MM.1S (cell line): ENCODE data around the gene ST7.

ENCODE experiments used
- DNase-seq: peaks from one replicate; pipeline ENCODE4 v3.0.0-alpha.2; 2015
- H2AFZ ChIP-seq: fragments of 300-600 bp; sonication (generic); 2 replicates; pipeline ENCODE4 v1.6.0; 2016; ENCODE audit warnings: antibody characterized with exemption, low read length
- H3F3A ChIP-seq: fragments of 300-600 bp; sonication (generic); 2 replicates; pipeline ENCODE4 v1.6.1; 2016; ENCODE audit warnings: mild to moderate bottlenecking, antibody characterized with exemption, low read length, moderate library complexity, mixed read lengths; ENCODE audit not compliant: insufficient read depth
- H3K27ac ChIP-seq: fragments of 300-600 bp; sonication (generic); 2 replicates; pipeline ENCODE4 v1.5.1; 2016; ENCODE audit warnings: mild to moderate bottlenecking, low read length
- H3K27me3 ChIP-seq: fragments of 300-600 bp; sonication (generic); replicated peaks from 2 replicates; pipeline ENCODE4 v1.6.0; 2016; ENCODE audit warnings: low read length; ENCODE audit not compliant: insufficient read depth
- H3K36me3 ChIP-seq: fragments of 300-600 bp; sonication (generic); replicated peaks from 2 replicates; pipeline ENCODE4 v1.6.1; 2016; ENCODE audit warnings: mild to moderate bottlenecking, low read length, mixed read lengths; ENCODE audit not compliant: insufficient read depth
- H3K4me1 ChIP-seq: fragments of 300-600 bp; sonication (generic); 2 replicates; pipeline ENCODE4 v1.6.1; 2016; ENCODE audit warnings: low read length, mixed read lengths
- H3K4me2 ChIP-seq: fragments of 300-600 bp; sonication (generic); 2 replicates; pipeline ENCODE4 v1.6.0; 2016; ENCODE audit warnings: low read depth, low read length
- H3K4me3 ChIP-seq: fragments of 300-600 bp; sonication (generic); 2 replicates; pipeline ENCODE4 v1.5.1; 2016; ENCODE audit warnings: low read length, mixed read lengths
- H3K79me2 ChIP-seq: fragments of 300-600 bp; sonication (generic); 2 replicates; pipeline ENCODE4 v1.6.1; 2016; ENCODE audit warnings: mixed run types, low read length, mixed read lengths
- H3K9ac ChIP-seq: fragments of 300-600 bp; sonication (generic); 2 replicates; pipeline ENCODE4 v1.6.1; 2016; ENCODE audit warnings: low read length, mixed read lengths
- H3K9me2 ChIP-seq: fragments of 300-600 bp; sonication (generic); replicated peaks from 2 replicates; pipeline ENCODE4 v1.6.1; 2016; ENCODE audit warnings: mild to moderate bottlenecking, low read length, mixed read lengths; ENCODE audit not compliant: insufficient read depth
- H3K9me3 ChIP-seq: fragments of 300-600 bp; sonication (generic); replicated peaks from 2 replicates; pipeline ENCODE4 v1.6.1; 2016; ENCODE audit warnings: mild to moderate bottlenecking, low read length, mixed read lengths; ENCODE audit not compliant: insufficient read depth
- H4K20me1 ChIP-seq: fragments of 300-600 bp; sonication (generic); 2 replicates; pipeline ENCODE4 v1.6.1; 2016; ENCODE audit warnings: mild to moderate bottlenecking, low read length, moderate library complexity, mixed read lengths; ENCODE audit not compliant: insufficient read depth
- EZH2 ChIP-seq: fragments of 300-600 bp; sonication (generic); optimal IDR thresholded peaks from 2 replicates; pipeline ENCODE3; 2017; ENCODE audit warnings: low read depth, mild to moderate bottlenecking, antibody characterized with exemption, low read length, mixed read lengths
- EZH2phosphoT487 ChIP-seq: fragments of 300-600 bp; sonication (generic); IDR thresholded peaks from 2 replicates; pipeline ENCODE4 v1.6.1; 2018; ENCODE audit warnings: antibody characterized with exemption, low read length
- TF ChIP-seq, protein P1 (sequence below): fragments of 300-600 bp; sonication (generic); IDR thresholded peaks from 2 replicates; pipeline ENCODE4 v1.5.1; 2016; ENCODE audit warnings: antibody characterized with exemption, low read length, mixed read lengths

ST7 gene

DNA sequence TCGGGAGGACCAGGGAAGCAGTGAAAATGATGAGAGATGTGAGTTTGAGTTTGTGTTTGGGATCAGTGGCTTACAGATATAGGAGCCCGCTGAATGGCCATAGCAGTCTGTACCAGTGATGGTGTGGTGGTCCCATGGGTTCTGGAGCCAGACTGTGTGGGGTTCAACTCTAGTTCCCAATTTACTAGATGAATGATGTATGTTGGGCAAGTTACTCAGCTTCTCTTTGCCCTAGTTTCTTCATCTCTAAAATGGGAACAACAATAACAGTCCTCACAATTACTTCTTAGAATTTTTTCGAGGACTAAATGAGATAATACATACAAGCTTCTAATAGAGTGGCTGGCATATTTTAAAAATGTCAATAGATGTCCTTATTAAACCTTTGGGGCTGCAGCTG lies 185.2 kb downstream of the ST7 start:
- H3K79me2 ChIP-seq, result no peaks in the 10 kb centered on the region
- H3K4me1 ChIP-seq, result no peaks in the 10 kb centered on the region; the same call in 1 of the 2 replicates
- no peak overlapping the region for H2AFZ ChIP-seq
- H3K36me3 ChIP-seq, result no peaks in the 10 kb centered on the region
- H3F3A ChIP-seq, result no peaks in the 10 kb centered on the region
- H3K4me2 ChIP-seq, result no peak overlapping the region
- no peak for DNase-seq
- no peaks in the 10 kb centered on the region for H3K9me2 ChIP-seq
- no peak overlapping the region for H3K9ac ChIP-seq
- no peaks in the 10 kb centered on the region for H3K9me3 ChIP-seq
- TF ChIP-seq, protein P1, sequence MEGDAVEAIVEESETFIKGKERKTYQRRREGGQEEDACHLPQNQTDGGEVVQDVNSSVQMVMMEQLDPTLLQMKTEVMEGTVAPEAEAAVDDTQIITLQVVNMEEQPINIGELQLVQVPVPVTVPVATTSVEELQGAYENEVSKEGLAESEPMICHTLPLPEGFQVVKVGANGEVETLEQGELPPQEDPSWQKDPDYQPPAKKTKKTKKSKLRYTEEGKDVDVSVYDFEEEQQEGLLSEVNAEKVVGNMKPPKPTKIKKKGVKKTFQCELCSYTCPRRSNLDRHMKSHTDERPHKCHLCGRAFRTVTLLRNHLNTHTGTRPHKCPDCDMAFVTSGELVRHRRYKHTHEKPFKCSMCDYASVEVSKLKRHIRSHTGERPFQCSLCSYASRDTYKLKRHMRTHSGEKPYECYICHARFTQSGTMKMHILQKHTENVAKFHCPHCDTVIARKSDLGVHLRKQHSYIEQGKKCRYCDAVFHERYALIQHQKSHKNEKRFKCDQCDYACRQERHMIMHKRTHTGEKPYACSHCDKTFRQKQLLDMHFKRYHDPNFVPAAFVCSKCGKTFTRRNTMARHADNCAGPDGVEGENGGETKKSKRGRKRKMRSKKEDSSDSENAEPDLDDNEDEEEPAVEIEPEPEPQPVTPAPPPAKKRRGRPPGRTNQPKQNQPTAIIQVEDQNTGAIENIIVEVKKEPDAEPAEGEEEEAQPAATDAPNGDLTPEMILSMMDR, result no peak
- H3K27me3 ChIP-seq, result no peaks in the 10 kb centered on the region
- no peak overlapping the region for H3K4me3 ChIP-seq
- no peaks in the 10 kb centered on the region for H4K20me1 ChIP-seq
- no peak overlapping the region for H3K27ac ChIP-seq

DNA sequence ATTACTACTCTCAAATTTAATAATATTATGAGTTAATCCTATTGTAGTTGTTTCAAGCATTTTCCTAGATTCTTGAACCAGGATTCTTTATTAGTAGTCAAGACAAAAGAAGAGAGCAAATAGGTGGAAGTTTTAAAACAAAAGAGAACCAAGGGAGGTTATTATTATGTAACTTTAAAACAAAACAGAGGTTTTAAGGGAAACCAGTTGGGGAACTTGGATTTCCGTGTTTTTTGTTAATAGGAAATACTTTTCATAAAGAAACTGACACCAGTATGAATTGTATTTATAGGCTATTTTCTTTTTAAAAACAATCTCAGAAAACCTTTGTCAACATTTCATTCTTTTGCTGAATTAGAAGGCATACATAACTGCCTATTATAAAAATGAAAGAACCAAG lies 185.7 kb downstream of the ST7 start:
- no peak overlapping the region for H3K9ac ChIP-seq
- H3F3A ChIP-seq, result no peaks in the 10 kb centered on the region
- TF ChIP-seq, protein P1, result no peak
- TF ChIP-seq EZH2phosphoT487 (no peak), EZH2 (no peak)
- no peak overlapping the region for H3K4me3 ChIP-seq
- no peaks in the 10 kb centered on the region for H3K27me3 ChIP-seq
- no peaks in the 10 kb centered on the region; the same call in 1 of the 2 replicates for H3K4me1 ChIP-seq
- H3K79me2 ChIP-seq, result no peaks in the 10 kb centered on the region
- DNase-seq, result no peak
- H3K9me2 ChIP-seq, result no peaks in the 10 kb centered on the region
- H2AFZ ChIP-seq, result no peak overlapping the region
- H4K20me1 ChIP-seq, result no peaks in the 10 kb centered on the region
- H3K4me2 ChIP-seq, result no peak overlapping the region
- no peak overlapping the region for H3K27ac ChIP-seq
- no peaks in the 10 kb centered on the region for H3K9me3 ChIP-seq
- H3K36me3 ChIP-seq, result no peaks in the 10 kb centered on the region

GRCh38 chr7:117139397-117139984 lies 186.2 kb downstream of the ST7 start:
- no peaks in the 10 kb centered on the region for H3K79me2 ChIP-seq
- H3K27ac ChIP-seq, result no peak overlapping the region
- no peaks in the 10 kb centered on the region for H4K20me1 ChIP-seq
- TF ChIP-seq EZH2, result no peak
- no peak for TF ChIP-seq EZH2phosphoT487
- TF ChIP-seq, protein P1, result no peak
- H3F3A ChIP-seq, result no peaks in the 10 kb centered on the region
- H3K36me3 ChIP-seq, result no peaks in the 10 kb centered on the region
- H3K4me1 ChIP-seq, result no peaks in the 10 kb centered on the region; the same call in 1 of the 2 replicates
- H3K4me3 ChIP-seq, result no peak overlapping the region
- H3K9me2 ChIP-seq, result no peaks in the 10 kb centered on the region
- H3K9ac ChIP-seq, result no peak overlapping the region
- no peaks in the 10 kb centered on the region for H3K9me3 ChIP-seq
- no peak overlapping the region for H2AFZ ChIP-seq
- no peak overlapping the region for H3K4me2 ChIP-seq
- DNase-seq, result no peak
- H3K27me3 ChIP-seq, result no peaks in the 10 kb centered on the region
